ENCODE data around the gene COL13A1.
A peak's percentile ranks its signal among the peaks of the same experiment; 100 is the strongest.

The COL13A1 gene

DNA sequence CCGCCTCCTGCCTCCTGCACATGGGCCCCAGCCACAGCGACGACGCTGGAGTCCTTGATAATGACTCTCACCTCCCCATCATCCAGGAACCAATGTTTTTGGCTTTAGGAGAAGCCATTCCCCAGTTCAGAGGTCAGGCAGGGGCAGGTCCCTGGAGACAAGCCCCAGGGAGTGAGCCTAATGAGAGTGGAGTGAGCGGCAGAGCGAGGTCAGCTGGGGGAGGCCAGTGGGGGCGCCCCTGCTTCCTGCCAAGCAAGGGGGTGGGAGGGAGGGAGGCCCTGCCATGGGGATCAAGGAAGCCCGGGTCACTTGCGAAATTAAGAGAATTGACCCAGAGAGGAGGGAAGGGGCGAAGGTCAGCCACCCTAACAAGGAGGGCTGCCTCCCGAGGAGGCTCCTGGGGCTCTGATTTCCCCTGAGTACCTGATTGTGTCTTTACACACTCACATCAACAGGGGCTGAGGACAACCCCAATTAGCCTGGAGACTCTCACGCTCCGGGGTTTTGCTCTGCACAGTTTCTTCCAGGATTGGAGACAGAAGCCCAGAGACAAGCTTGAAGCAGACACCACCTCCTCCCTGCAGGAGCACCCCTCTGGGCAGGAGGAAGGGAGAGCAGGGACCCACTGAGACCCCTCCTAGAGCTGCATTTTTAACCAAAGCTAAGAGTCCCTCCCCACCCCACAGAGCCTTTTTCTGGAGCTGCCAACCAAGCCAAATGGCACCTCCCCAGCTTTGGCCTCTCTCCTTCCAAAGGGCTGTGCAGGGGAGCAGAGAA lies 112.1 kb downstream of the COL13A1 start:
- DNase-seq, result no peak

DNA sequence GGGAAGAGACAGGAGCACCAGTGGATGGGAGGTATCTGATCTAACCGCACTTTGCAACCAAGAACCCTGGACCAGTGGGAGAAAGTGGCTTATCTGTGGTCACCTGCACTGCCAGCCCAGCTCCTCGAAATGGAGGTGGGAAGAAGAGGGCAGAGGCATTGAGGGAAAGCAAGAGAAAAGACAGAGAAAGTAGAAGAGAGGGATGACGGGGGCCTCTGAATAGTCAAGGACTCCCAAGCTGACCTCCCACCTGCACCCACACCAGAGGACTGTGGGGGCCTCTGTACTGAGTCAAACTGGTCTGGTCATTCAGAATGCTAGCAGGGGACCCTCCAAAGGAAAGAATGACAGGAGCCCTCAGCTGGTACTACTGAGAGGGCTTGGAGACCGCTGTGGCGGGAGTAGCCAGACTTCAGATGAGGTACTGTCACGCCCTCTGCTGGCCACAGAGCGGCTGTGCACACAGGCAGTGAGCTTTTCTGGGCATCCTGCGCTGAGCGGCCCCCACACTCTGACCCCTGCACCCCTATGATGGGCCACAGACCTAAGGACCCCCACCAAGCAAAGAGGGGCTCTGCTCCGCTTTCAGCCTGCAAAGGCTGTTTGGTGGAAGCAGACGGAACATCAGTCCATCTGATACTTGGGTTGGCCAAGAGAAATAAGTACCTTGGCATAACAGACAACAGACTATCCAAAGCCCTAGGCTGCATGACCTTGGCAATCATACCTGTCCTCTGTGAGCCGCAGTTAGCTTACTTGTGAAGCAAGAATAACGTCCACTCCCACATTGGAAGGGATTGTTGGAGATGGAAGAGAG lies 112.9 kb downstream of the COL13A1 start:
- DNase-seq, result peak in 1 of 2 donors; percentile 6

DNA sequence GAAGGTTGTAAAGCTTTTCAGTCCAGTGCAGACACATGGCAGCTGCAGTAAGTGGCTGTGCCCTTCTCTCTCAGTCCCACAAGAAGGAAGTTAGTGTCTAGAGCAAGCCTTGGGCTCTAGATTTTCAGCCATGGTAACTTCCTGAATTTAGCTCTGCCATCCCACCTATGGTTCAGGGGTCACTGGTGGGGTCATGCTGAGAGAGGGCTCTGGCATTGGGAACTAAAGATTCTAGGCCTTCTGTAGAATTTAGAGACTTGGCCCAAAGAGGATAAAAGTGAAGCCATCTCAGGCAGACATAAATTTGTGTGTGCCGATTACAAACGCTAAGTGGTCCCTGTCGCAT lies 113.5 kb downstream of the COL13A1 start:
- DNase-seq, result no peak

DNA sequence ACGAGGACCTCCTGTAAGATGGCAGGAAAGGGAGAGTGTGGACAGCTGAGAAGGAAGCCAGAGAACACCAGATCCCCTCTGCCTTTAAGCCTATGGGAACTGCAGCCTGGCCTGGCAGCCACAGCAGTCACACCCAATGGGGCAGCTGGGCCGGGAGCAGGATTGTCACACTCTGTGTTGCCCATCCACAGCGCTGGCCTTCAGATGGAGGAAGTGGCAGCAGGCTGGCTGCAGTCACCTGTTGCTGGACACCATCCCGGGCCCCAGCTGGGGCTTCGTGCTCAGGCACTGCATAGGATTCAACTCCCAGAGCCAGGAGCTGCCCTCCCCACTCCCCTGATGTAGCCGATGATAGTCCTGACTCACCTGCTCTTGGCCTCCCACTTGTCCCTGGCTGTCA lies 114.4 kb downstream of the COL13A1 start:
- DNase-seq, result no peak

DNA sequence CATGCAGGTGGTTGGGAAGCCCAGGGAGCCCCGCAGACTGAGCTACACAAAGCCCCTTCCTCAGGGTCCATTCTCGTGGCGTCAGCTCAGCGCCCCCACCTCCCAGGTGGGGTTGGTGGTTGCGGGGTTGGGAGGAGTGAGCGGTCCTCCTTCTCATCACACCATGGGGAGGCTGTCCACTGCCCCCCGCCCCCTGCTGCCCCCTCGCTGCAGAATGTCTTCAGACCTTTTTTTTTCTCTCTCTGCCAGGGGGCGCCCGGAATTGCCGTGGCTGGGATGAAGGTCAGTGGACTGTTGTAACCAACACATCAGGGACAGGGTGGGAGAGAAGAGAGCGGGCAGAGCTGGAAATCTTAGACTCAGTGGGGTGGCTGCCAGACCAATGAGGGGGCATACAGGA lies 116.3 kb downstream of the COL13A1 start:
- no peak for DNase-seq

DNA sequence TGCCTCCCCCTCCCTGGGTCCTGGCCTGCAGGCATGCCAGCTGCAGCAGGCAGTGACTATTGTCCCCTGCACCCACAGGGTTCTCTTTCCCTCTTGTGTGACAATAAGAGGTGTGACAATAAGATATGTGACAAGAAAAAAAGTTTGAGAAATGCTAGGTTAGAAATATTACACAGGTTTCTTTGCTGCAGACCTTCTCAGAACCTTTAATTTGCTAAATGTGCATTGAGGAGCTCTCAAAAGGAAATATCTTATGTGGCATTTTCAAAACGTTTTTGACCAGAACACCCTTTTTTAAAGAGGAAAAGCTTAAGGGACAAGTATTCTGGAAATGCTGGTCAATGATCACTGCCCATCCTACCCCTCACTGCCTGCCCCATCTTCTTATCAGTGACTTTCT lies 117.5 kb downstream of the COL13A1 start:
- no peak for DNase-seq

DNA sequence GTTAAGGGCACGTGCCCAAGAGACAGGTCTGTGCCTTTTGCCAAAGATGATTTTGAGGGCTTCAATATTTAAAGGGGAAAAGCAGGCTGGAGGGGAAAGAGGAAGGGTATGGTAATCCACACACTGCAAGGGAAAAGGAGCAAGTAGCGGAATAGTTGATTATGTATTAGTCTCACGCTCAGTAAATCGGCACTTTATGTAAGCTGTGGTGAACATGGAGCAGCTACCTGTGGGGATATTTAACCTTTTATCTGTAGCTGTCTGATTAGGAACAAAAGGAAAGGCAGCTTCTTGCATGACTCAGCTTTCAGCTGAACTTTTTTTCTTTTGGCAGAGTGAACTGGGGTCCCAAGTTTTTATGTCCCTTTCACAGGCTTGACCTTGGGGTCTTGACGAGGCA lies 123.4 kb downstream of the COL13A1 start:
- DNase-seq, result no peak

DNA sequence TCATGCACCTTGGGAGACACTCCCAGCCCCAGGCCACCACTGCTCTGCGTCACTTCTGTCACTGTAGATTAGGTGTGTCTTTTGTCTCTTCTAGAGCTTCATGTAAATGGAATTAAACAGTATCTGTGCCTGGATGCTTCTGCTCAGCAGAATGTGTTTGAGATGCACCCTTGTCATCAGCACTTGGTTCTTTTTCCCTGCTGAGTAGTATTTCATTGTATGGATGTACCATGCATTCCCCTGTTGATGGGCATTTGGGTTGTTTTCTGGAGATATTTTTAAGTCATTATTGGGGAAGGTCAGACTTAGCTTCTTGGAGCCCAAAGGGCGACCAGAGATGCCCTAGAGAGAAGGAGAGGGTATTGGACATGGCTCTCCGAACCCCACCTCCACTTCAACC lies 126.6 kb downstream of the COL13A1 start:
- DNase-seq, result no peak

DNA sequence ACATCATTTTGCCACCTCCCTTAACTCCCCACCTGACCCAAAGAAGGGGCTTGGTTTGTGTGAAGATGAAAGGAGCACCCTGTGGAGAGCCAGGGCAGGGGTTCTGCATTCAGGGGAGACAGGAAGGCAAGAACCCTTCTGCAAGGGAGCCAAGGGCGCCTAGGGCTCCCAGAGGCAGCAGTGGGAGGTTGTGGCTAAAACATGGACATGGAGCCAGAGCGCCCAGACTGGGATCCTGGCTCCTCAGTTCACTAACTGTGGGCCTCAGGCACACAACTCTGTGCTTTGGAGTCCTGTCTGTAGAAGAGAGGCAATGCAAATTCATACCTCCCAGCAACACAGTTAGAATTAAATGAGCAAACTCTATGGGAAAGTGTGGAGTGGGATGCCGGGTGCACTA lies 127.9 kb downstream of the COL13A1 start:
- no peak for DNase-seq

DNA sequence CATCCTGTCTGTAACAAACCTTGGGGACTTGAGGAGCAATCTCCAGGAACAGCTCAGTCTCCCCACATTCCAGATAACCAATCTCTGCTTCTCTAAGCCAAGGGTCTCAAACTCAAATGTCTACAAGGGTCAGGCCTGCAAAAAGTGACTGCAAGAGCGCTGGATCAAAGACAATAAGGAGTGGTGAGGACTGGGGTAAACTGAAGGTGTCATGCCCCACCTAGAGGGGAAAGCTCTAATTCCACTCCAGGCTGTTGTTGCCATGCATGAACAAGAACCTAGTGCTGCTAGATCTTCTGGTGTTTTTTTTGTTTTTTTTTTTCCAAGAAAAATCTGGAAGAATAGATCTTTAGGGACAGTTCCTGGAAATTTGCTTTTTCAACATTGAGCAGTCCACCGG lies 133.1 kb downstream of the COL13A1 start:
- DNase-seq, result no peak

DNA sequence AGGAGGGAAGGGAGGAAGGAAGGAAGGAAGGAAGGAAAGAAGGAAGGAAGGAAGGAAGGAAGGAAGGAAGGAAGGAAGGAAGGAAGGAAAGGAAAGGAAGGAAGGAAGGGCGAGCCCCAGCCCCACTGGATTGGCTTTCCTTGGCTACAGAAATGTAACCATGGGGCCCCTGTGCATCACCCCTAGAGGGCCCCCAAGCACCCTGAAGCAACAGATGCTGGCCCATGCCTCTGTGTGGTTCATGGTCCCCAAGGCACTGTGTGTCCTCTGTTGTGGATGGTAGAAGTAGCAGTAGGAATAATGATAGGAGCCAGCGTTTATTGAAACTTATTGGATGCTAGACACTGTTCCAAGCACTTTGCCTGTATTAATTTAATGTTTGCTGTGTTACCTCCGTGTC lies 134.4 kb downstream of the COL13A1 start:
- DNase-seq, result no peak

DNA sequence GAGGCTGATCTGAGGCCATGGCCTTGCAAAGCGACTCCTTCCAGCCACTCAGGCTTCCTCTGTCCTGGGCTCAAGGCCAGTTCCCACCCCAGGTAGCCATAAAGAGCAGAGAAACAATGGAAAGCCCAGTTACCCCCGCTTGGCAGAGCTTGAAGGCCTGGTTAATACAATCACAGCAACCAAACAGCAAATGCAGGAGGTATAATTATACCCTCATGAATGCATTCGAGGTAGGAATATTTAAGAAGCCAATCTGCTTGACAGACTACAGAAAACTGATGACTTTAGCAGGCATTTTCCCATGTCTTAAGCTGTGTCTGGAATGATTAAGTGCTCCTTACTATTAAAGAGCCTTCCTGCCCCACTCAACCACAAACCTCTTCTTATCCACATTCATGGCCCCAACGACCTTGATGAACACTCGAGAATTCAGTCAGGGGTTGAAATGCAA lies 136.9 kb downstream of the COL13A1 start:
- no peak for DNase-seq

DNA sequence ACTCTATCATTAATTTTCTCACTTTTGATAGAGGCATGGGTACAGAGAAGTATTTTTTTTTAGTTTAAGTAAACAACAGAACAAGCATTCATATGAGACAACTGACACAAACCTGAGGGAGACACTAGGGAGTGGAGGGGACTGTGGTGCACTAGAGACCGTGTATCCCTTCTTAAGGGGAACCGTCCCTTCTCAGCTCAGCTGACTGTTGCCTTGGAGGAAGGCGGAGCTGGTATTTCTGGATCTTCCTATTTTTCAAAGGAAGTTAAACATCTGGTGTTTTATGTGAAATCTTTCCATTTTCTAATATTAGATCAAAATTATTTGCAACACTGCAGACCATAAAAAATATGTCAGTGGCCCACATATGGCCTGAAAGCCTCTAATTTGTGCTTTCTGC lies 137.4 kb downstream of the COL13A1 start:
- no peak for DNase-seq

DNA sequence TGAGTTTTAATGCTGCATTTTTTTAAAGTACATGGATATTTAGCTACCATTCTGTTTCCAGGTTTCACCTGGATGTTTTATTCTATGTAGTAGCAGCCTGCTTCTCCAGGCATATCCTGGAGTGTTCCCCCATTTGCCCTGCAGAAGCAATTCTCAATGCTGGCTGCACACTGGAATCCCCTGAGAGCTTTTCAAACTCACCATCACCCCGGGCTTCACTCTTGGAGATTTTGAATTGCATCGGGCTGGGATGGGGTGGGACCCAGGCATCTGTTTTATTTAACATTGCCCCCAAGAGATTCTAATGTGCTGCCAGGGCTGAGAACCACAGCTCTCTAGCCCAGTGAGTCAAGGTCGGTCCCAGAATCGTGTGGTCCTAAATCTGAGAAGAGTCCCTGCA lies 137.8 kb downstream of the COL13A1 start:
- no peak for DNase-seq

DNA sequence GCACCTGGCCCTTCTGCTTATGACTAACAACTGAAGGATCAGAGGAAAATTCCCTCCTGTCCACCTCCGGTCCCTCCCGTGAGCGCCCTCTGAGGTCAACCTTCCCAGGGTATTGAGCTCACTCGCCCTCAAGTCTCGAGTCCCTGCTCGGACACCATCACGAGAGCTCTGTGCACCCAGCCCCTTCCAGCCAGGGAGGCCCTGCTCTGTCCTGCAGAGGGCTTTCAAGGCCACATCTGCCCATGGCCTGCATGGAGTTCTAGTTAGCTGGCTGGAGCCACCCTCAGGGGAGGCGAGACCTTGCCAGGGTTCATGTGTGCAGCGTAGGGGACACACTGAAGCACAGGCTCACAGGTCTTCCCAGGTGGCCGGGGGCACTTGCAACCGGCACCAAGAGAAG lies 140.0 kb downstream of the COL13A1 start:
- no peak for DNase-seq

DNA sequence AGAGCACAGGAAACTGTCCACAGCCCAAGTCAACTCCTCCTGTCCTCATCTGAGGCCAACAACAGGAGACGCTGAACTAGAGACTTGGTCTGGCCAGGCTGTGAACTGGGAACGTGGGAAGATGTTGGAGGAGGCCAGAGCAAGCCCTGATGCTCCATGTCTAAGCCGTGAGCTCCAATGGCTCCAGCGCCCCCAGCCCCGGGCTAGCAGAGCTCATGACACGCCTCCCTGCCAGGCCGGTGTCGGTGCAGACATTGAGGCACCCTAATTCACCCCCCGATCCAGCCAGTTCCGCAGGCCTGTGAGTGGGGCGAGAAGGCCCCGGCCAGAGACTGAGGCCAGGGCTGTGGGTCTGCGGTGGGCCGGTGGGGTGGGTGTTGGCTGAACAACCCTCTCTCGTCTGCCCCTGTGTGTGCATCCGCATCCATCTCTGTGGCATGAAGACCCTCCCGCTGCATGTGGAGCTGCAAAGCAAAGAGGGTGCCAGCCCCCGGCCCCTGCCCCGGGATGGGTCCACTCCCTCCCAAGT lies 141.7 kb downstream of the COL13A1 start:
- no peak for DNase-seq

DNA sequence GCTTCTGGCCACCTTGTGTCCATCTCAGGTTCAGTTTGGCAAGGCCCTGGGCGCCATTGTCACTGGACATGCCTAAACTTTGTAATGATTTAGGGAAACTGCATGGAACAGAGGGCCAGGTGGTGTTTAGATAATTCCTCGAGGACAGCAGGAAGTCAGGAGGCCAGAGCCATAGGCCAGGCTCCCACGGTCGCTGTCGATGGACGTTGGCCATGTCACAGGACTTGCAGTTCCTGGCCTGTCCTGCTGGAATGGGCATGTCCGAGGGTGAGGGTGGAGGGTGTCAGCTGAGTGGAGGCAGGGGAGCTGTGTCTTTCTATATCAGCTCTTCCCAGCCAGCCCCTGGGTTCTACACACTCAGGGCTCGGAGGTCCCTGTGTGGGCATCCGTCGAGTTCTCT lies 143.1 kb downstream of the COL13A1 start:
- no peak for DNase-seq

DNA sequence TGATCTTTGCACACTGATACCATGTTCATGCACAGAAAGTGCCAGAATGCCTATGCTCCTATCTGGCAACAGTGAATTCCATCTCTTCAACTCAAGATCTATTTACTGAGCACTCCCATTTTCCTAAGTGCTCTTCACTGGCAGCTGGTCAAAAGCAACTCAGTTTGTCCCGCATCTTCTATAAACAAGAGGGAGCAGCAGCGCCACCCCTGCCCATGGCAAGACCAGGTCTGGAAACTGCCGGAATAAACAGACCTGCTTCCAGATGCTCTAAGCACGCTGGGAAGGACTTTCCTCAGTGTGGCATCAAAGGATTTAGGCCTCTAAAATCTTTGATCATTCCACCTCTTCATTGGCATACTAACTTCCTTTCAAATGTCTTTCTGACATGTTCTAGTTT lies 146.6 kb downstream of the COL13A1 start:
- DNase-seq, result no peak

DNA sequence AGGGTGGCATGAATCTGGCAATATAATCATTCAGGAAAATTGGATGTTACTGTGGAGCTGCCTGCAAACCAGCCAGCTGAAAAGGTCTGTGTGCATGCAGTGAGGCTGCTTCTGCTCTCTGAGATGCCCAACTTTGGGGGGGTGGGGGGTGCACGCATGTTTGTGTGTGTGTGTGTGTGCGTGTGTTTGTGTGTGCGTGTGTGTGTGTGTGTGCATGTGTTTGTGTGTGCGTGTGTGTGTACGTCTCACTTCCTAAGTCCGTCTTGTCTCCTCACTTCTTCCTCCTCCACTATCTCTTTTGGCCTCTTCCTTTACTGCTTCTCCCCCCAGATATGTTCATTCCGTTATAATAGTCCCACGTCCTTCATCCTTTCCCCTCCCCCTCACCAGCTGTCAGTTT lies 148.1 kb downstream of the COL13A1 start:
- no peak for DNase-seq

DNA sequence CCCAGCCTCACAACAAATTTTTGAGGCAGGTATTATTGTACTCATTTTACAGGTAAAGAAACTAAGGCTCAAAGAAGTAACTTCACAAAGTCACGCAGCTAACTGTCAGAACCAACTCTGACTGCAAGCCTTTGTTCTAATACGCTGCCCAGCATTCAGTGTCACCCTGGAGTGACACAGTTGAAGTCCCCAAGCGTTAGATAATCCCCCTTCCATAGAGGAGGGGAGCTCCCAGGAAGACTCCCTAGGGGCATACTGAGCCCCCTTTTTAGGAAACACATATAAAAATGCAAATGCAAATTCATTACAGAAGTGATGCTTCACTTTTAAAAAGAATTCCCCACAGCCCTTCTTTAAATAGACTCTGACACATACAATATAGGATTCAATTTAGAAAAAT lies 150.0 kb downstream of the COL13A1 start:
- no peak for DNase-seq

DNA sequence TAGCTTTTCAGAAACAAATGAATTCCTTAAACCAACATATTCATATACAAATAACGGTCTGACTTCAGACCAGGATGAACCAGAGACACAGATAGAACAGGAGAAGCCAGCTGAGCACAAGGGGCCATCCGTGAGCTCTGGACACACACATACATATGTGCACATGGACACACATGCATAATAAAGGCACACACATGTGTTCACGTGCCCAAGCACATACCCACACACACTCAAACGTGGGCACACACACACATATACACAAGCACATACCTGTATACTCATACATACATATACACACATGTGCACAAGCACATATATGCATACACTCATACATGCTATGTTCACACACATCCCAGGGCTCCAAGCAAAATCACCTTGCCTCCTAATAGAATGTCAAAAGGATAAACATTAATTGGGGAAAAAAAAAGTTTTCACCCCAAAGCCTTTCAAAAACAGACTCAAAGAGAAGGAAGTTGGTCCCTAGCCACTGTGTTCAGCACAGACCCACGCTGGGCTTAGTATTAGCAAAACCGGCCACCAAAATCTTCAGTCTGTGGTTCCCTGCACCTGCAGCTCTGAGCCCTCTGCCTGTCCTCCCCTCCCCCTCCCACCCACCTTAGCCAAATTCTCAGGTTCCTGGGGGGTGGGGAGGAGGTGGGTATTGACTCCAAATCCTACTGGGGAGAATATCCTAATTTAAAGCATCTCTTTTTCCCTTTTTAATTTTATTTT lies 150.5 kb downstream of the COL13A1 start:
- DNase-seq, result no peak

DNA sequence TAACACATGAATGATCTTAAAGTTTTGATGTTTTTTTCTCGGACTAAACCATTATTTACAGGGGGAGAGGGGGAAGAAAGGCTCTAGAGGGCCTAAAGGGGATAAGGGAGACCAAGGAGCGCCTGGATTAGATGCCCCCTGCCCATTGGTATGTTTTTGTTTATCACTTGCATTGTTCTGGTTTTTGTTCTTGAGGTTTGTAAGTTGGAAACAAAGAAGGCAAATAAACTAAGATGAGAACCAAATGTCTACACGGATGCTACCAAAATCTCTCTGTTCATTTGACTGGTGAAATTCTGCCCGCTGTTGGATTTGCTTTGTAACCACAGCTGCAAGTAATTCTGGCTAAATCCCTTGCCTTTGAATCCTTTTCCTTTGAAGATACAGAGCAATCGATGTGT lies 151.1 kb downstream of the COL13A1 start:
- DNase-seq, result no peak

DNA sequence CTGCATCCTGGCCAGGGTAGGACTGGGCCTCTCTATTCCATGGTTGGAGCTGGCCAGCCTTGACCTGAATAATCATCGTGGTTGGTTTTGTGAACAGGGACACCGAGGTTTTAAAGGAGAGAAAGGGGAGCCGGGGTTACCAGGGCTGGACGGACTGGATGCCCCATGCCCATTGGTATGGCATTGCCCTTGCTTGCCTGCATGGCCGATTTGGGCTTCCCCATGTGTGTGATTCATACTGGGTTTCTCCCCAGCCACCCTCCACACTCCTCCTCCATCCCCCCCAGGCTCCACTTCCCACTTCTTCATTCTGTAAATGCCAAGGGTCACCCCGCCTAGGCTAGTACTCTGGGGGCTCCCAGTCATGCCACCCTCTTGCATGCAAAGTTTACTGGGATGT lies 152.1 kb downstream of the COL13A1 start:
- DNase-seq, result no peak

All from bone marrow (tissue), 2 donors.